Measurements from ENCODE around the gene GPR183.

The GPR183 gene

GRCh38 chr13:99289674-99290337 is 17.4 kb downstream of the GPR183 start:
- H2BK12ac ChIP-seq (ENCODE audit: low read length), result no peak overlapping the region
- no peaks in the 10 kb centered on the region for H3K27me3 ChIP-seq (ENCODE audit: control insufficient read depth in 3 of 3, insufficient read depth in 3 of 3, low read depth in 1 of 3, low read length in 3 of 3)
- H3K4me1 ChIP-seq (ENCODE audit: control insufficient read depth in 2 of 2, insufficient read depth in 1 of 2, low read depth in 1 of 2, low read length in 2 of 2), result no peaks in the 10 kb centered on the region
- DNase-seq (ENCODE audit: low spot score), result no peak
- no peak overlapping the region for H3K27ac ChIP-seq (replicated peaks; ENCODE audit: low read length)
- H3K79me1 ChIP-seq (ENCODE audit: low read depth, low read length), result no peaks in the 10 kb centered on the region
- no CpG with 5 or more reads among the region's 7 CpGs for WGBS, 2 donors (ENCODE audit: extremely low coverage in 2 of 2, insufficient read length in 2 of 2, insufficient replicate concordance in 1 of 2)
- no peak overlapping the region for H3K23ac ChIP-seq (ENCODE audit: low read depth, low read length, poor library complexity)
- H3K4me3 ChIP-seq (ENCODE audit: low read length in 2 of 2), result no peak overlapping the region
- no peak overlapping the region for H3K14ac ChIP-seq (ENCODE audit: low read length)
- H2BK5ac ChIP-seq (ENCODE audit: low read length), result no peak overlapping the region
- no peak overlapping the region for H3K9ac ChIP-seq (ENCODE audit: low read depth, low read length, poor library complexity)
- no peak overlapping the region for H3K4ac ChIP-seq (ENCODE audit: low read length)
- no peaks in the 10 kb centered on the region for H3K9me3 ChIP-seq (replicated peaks in 1 of 2; ENCODE audit: control insufficient read depth in 2 of 2, insufficient read depth in 1 of 2, low read depth in 1 of 2, low read length in 2 of 2)
- H3K18ac ChIP-seq (ENCODE audit: low read length), result no peak overlapping the region
- no peak overlapping the region for H4K91ac ChIP-seq (ENCODE audit: low read depth, low read length, poor library complexity)
- H2BK120ac ChIP-seq (ENCODE audit: low read depth, low read length), result no peak overlapping the region
- H3K36me3 ChIP-seq (replicated peaks in 1 of 2; ENCODE audit: control insufficient read depth in 2 of 2, insufficient read depth in 2 of 2, low read length in 2 of 2), result no peaks in the 10 kb centered on the region
- H4K8ac ChIP-seq (ENCODE audit: low read depth, low read length), result no peak overlapping the region
- H2AFZ ChIP-seq (ENCODE audit: low read length), result no peak overlapping the region
- no peak overlapping the region for H3K4me2 ChIP-seq (ENCODE audit: insufficient read depth, low read length, poor library complexity, severe bottlenecking)
- no peak overlapping the region for H2AK5ac ChIP-seq (ENCODE audit: low read depth, low read length)
- no peak overlapping the region for H2BK15ac ChIP-seq (ENCODE audit: low read length)

GRCh38 chr13:99289271-99289670 is 17.9 kb downstream of the GPR183 start:
- Histone ChIP-seq H2BK15ac (ENCODE audit: low read length) (no peak overlapping the region), H3K4me2 (ENCODE audit: insufficient read depth, low read length, poor library complexity, severe bottlenecking) (no peak overlapping the region), H3K4ac (ENCODE audit: low read length) (no peak overlapping the region), H2BK120ac (ENCODE audit: low read depth, low read length) (no peak overlapping the region), H3K4me3 (ENCODE audit: low read length in 2 of 2) (no peak overlapping the region), H3K9me3 (replicated peaks in 1 of 2; ENCODE audit: control insufficient read depth in 2 of 2, insufficient read depth in 1 of 2, low read depth in 1 of 2, low read length in 2 of 2) (no peaks in the 10 kb centered on the region), H3K14ac (ENCODE audit: low read length) (no peak overlapping the region), H3K27ac (replicated peaks; ENCODE audit: low read length) (no peak overlapping the region), H3K36me3 (replicated peaks in 1 of 2; ENCODE audit: control insufficient read depth in 2 of 2, insufficient read depth in 2 of 2, low read length in 2 of 2) (no peaks in the 10 kb centered on the region), H4K8ac (ENCODE audit: low read depth, low read length) (no peak overlapping the region), H2BK12ac (ENCODE audit: low read length) (no peak overlapping the region), H3K9ac (ENCODE audit: low read depth, low read length, poor library complexity) (no peak overlapping the region), H2AK5ac (ENCODE audit: low read depth, low read length) (no peak overlapping the region), H3K79me1 (ENCODE audit: low read depth, low read length) (no peaks in the 10 kb centered on the region), H3K4me1 (ENCODE audit: control insufficient read depth in 2 of 2, insufficient read depth in 1 of 2, low read depth in 1 of 2, low read length in 2 of 2) (no peaks in the 10 kb centered on the region), H3K27me3 (ENCODE audit: control insufficient read depth in 3 of 3, insufficient read depth in 3 of 3, low read depth in 1 of 3, low read length in 3 of 3) (no peaks in the 10 kb centered on the region), H3K18ac (ENCODE audit: low read length) (no peak overlapping the region), H2BK5ac (ENCODE audit: low read length) (no peak overlapping the region), H2AFZ (ENCODE audit: low read length) (no peak overlapping the region), H3K23ac (ENCODE audit: low read depth, low read length, poor library complexity) (no peak overlapping the region), H4K91ac (ENCODE audit: low read depth, low read length, poor library complexity) (no peak overlapping the region)
- DNase-seq (ENCODE audit: low spot score), result no peak
- WGBS, 2 donors (ENCODE audit: extremely low coverage in 2 of 2, insufficient read length in 2 of 2, insufficient replicate concordance in 1 of 2), result 100% methylated on average over 1 of the region's 2 CpGs; no CpG with 5 or more reads in 1 of the 2 donors

DNA sequence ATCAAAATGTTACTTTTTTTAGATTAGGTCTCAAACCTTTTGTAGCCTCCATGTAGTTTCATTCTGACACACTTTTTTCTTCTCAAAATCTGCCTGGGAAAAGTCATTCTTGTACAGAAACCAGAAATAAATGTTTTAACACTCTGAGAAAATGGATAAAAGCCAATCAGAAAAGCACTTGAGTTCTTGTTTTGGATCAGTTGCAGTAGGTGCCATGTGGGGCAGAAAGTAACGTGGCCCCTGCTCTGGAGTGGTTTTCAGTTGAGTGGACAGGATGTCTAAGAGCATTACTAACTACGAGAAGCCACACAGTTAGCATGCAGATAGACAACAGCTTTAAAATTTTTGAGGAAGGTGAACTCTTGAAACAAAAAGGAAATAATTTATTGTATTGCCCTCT is 19.1 kb downstream of the GPR183 start:
- H2BK12ac ChIP-seq (ENCODE audit: low read length), result no peak overlapping the region
- no peak overlapping the region for H3K27ac ChIP-seq (replicated peaks; ENCODE audit: low read length)
- H3K4me1 ChIP-seq (ENCODE audit: control insufficient read depth in 2 of 2, insufficient read depth in 1 of 2, low read depth in 1 of 2, low read length in 2 of 2), result no peaks in the 10 kb centered on the region
- no peak overlapping the region for H2BK15ac ChIP-seq (ENCODE audit: low read length)
- H3K9ac ChIP-seq (ENCODE audit: low read depth, low read length, poor library complexity), result no peak overlapping the region
- H2AK5ac ChIP-seq (ENCODE audit: low read depth, low read length), result no peak overlapping the region
- no peaks in the 10 kb centered on the region for H3K79me1 ChIP-seq (ENCODE audit: low read depth, low read length)
- no peak overlapping the region for H2BK120ac ChIP-seq (ENCODE audit: low read depth, low read length)
- H2AFZ ChIP-seq (ENCODE audit: low read length), result no peak overlapping the region
- no peaks in the 10 kb centered on the region for H3K9me3 ChIP-seq (replicated peaks in 1 of 2; ENCODE audit: control insufficient read depth in 2 of 2, insufficient read depth in 1 of 2, low read depth in 1 of 2, low read length in 2 of 2)
- no peaks in the 10 kb centered on the region for H3K27me3 ChIP-seq (ENCODE audit: control insufficient read depth in 3 of 3, insufficient read depth in 3 of 3, low read depth in 1 of 3, low read length in 3 of 3)
- DNase-seq (ENCODE audit: low spot score), result no peak
- H3K14ac ChIP-seq (ENCODE audit: low read length), result no peak overlapping the region
- no peak overlapping the region for H3K4me3 ChIP-seq (ENCODE audit: low read length in 2 of 2)
- WGBS, 2 donors (ENCODE audit: extremely low coverage in 2 of 2, insufficient read length in 2 of 2, insufficient replicate concordance in 1 of 2), result no CpG with 5 or more reads among the region's 2 CpGs
- H4K91ac ChIP-seq (ENCODE audit: low read depth, low read length, poor library complexity), result no peak overlapping the region
- no peak overlapping the region for H3K4me2 ChIP-seq (ENCODE audit: insufficient read depth, low read length, poor library complexity, severe bottlenecking)
- H2BK5ac ChIP-seq (ENCODE audit: low read length), result no peak overlapping the region
- H3K36me3 ChIP-seq (replicated peaks in 1 of 2; ENCODE audit: control insufficient read depth in 2 of 2, insufficient read depth in 2 of 2, low read length in 2 of 2), result no peaks in the 10 kb centered on the region
- H3K18ac ChIP-seq (ENCODE audit: low read length), result no peak overlapping the region
- H3K4ac ChIP-seq (ENCODE audit: low read length), result no peak overlapping the region
- no peak overlapping the region for H4K8ac ChIP-seq (ENCODE audit: low read depth, low read length)
- no peak overlapping the region for H3K23ac ChIP-seq (ENCODE audit: low read depth, low read length, poor library complexity)

- H3K36me3 ChIP-seq (replicated peaks in 1 of 2; ENCODE audit: control insufficient read depth in 2 of 2, insufficient read depth in 2 of 2, low read length in 2 of 2), result no peaks in the 10 kb centered on the region
- H2BK15ac ChIP-seq (ENCODE audit: low read length), result no peak overlapping the region
- no peak overlapping the region for H2AK5ac ChIP-seq (ENCODE audit: low read depth, low read length)
Observed at GRCh38 chr13:99287551-99287950, 19.6 kb downstream of the GPR183 start.

More at GRCh38 chr13:99287551-99287950, 19.6 kb downstream of the GPR183 start:
- Histone ChIP-seq H3K27me3 (ENCODE audit: control insufficient read depth in 3 of 3, insufficient read depth in 3 of 3, low read depth in 1 of 3, low read length in 3 of 3) (no peaks in the 10 kb centered on the region), H3K4me3 (ENCODE audit: low read length in 2 of 2) (no peak overlapping the region), H2BK12ac (ENCODE audit: low read length) (no peak overlapping the region), H3K4me2 (ENCODE audit: insufficient read depth, low read length, poor library complexity, severe bottlenecking) (no peak overlapping the region), H3K4me1 (ENCODE audit: control insufficient read depth in 2 of 2, insufficient read depth in 1 of 2, low read depth in 1 of 2, low read length in 2 of 2) (no peaks in the 10 kb centered on the region), H3K18ac (ENCODE audit: low read length) (no peak overlapping the region), H4K8ac (ENCODE audit: low read depth, low read length) (no peak overlapping the region), H2AFZ (ENCODE audit: low read length) (no peak overlapping the region), H3K9me3 (replicated peaks in 1 of 2; ENCODE audit: control insufficient read depth in 2 of 2, insufficient read depth in 1 of 2, low read depth in 1 of 2, low read length in 2 of 2) (no peaks in the 10 kb centered on the region), H3K4ac (ENCODE audit: low read length) (no peak overlapping the region), H3K9ac (ENCODE audit: low read depth, low read length, poor library complexity) (no peak overlapping the region), H3K27ac (replicated peaks; ENCODE audit: low read length) (no peak overlapping the region), H2BK5ac (ENCODE audit: low read length) (no peak overlapping the region), H3K23ac (ENCODE audit: low read depth, low read length, poor library complexity) (no peak overlapping the region), H3K14ac (ENCODE audit: low read length) (no peak overlapping the region), H3K79me1 (ENCODE audit: low read depth, low read length) (no peaks in the 10 kb centered on the region), H4K91ac (ENCODE audit: low read depth, low read length, poor library complexity) (no peak overlapping the region), H2BK120ac (ENCODE audit: low read depth, low read length) (no peak overlapping the region)
- WGBS, 2 donors (ENCODE audit: extremely low coverage in 2 of 2, insufficient read length in 2 of 2, insufficient replicate concordance in 1 of 2), result no CpG with 5 or more reads among the region's 4 CpGs
- DNase-seq (ENCODE audit: low spot score), result no peak

Measured in neuronal stem cell (in vitro differentiated cells).